ENCODE measurements around the gene MOB3A.

The MOB3A gene

GRCh38 chr19:2096034-2096479, at the start of gene MOB3A:
TSS of gene MOB3A (minus strand) at chr19:2096326. CDS start at chr19:2078560, 17,766 bp downstream.
- DNase-seq (ENCODE audit: extremely low read depth, low read depth) = no peak
- peak within 1 kb of the TSS; percentile 64 for H3K4me3 ChIP-seq (replicated peaks; ENCODE audit: low read depth, low read length)
- TF ChIP-seq CTCF (IDR thresholded peaks at IDR 0.05; ENCODE audit: low read depth, low read length, missing control alignments) = peak; percentile 39

- H3K4me3 ChIP-seq (replicated peaks; ENCODE audit: low read depth, low read length) = no peak overlapping the region
- no peak for DNase-seq (ENCODE audit: extremely low read depth, low read depth)
- no peak for TF ChIP-seq CTCF (IDR thresholded peaks at IDR 0.05; ENCODE audit: low read depth, low read length, missing control alignments)
These were observed 49.7 kb upstream of the MOB3A start for GRCh38 chr19:2145831-2146241.

GRCh38 chr19:2144190-2144589, 48.1 kb upstream of the MOB3A start:
- no peak for TF ChIP-seq CTCF (IDR thresholded peaks at IDR 0.05; ENCODE audit: low read depth, low read length, missing control alignments)
- H3K4me3 ChIP-seq (replicated peaks; ENCODE audit: low read depth, low read length) = no peak overlapping the region
- no peak for DNase-seq (ENCODE audit: extremely low read depth, low read depth)

GRCh38 chr19:2142173-2142829, 46.2 kb upstream of the MOB3A start:
- H3K4me3 ChIP-seq (replicated peaks; ENCODE audit: low read depth, low read length) = no peak overlapping the region
- no peak for TF ChIP-seq CTCF (IDR thresholded peaks at IDR 0.05; ENCODE audit: low read depth, low read length, missing control alignments)
- no peak for DNase-seq (ENCODE audit: extremely low read depth, low read depth)

- no peak overlapping the region for H3K4me3 ChIP-seq (replicated peaks; ENCODE audit: low read depth, low read length)
- DNase-seq (ENCODE audit: extremely low read depth, low read depth) = no peak
- no peak for TF ChIP-seq CTCF (IDR thresholded peaks at IDR 0.05; ENCODE audit: low read depth, low read length, missing control alignments)
These were observed 44.0 kb upstream of the MOB3A start for GRCh38 chr19:2140138-2140569.

GRCh38 chr19:2139385-2140137, 43.4 kb upstream of the MOB3A start:
- no peak for DNase-seq (ENCODE audit: extremely low read depth, low read depth)
- no peak overlapping the region for H3K4me3 ChIP-seq (replicated peaks; ENCODE audit: low read depth, low read length)
- TF ChIP-seq CTCF (IDR thresholded peaks at IDR 0.05; ENCODE audit: low read depth, low read length, missing control alignments) = no peak

Measured in HFF-Myc (cell line).